HG03280 (cell line): Measurements from ENCODE around the gene NUP93.
"Not testable (repeated sequence)": the region's sequence is repeated elsewhere in the genome, so short reads cannot be mapped to it uniquely, and the experiment has no call there.

Source experiments
- ATAC-seq: cut with Tn5 transposase; IDR thresholded peaks from one replicate; pipeline ENCODE4 v1.9.1; 2021; ENCODE audit warnings: mild to moderate bottlenecking, moderate library complexity; ENCODE audit not compliant: unreplicated experiment

Gene NUP93

DNA sequence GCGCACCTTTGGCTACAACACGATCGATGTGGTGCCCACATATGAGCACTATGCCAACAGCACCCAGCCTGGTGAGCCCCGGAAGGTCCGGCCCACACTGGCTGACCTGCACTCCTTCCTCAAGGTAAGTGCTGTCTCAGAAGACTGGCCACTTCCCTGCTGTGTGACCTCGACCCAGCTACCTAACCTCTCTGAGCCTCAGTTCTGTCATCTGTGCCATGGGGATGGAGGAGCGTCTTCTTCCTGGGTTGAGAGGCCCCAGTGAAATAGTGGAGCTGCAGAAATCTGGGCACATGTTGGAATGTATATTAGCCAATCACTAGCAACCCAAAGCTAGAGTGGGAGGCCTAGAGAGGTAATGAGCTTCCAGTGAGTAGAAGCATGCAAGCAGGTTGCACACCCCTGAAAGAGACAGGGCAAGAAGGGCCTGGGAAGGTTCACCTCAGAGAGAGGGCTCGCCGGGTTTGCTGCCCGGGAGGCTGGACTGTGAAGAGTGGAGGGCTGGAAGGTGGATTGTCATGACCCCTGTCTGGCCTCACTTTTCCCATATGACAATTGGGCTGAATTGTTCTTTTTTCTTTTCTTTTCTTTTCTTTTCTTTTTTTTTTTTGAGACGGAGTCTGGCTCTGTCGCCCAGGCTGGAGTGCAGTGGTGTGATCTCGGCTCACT lies 135.6 kb downstream of the NUP93 start:
- no peak for ATAC-seq

- ATAC-seq, result no peak
Measured at GRCh38 chr16:56866955-56867830, 137.3 kb downstream of the NUP93 start.

DNA sequence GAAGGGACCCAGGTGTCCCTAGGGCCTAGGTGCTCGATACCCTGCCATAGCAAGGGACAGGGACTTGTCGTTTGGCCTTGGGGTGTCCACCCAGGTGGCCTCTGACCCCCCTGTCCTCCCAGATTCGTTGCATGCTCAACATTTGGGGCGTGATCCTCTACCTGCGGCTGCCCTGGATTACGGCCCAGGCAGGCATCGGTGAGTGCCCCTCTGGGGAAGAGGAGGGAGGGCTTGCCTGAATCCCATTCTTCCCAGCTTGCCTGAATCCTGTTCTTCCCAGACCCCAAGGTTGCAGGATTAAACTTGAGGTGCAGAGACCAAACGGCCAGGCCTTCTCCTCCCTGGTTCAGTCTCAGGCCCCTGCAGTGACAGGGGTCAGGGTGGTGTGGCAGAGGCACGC lies 138.2 kb downstream of the NUP93 start:
- no peak for ATAC-seq

DNA sequence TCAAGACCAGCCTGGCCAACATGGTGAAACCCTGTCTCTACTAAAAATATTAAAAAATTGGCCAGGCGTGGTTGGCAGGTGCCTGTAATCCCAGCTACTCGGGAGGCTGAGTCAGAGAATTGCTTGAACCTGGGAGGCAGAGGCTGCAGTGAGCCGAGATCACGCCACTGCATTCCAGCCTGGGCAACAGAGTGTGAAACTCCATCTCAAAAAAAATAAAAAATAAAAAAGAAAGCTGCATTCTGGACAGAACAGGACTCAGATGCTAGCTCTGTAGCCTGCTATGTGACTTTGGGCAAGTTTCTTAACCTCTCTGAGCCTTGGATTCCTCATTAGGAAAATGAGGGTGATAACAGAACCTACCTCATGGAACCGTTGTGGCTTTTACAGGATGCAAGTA lies 138.8 kb downstream of the NUP93 start:
- not testable (repeated sequence) for ATAC-seq

DNA sequence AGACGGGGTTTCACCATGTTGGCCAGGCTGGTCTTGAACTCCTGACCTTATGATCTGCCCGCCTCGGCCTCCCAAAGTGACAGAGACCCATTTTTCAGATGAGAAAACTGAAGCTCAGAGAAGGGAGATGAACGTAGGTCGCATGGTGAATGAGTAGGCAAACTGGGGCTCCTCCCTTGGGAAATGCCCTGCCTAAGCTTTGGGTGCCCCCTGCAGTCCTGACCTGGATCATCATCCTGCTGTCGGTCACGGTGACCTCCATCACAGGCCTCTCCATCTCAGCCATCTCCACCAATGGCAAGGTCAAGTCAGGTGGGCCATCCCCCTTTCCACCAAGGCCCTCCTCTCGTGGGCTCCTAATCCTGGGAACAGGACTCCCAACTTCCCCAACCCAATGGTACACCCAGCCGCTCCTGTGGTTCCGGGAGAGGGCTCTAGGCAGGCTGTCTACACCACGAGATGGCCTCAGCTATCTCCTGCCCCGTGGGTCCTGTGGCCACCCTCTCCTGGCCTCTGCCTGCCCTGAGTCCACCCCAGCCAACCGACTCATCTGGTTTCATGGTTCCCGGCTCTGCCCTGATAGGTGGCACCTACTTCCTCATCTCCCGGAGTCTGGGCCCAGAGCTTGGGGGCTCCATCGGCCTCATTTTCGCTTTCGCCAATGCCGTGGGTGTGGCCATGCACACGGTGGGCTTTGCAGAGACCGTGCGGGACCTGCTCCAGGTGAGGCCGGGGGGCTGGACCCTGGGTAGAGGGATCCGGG lies 139.8 kb downstream of the NUP93 start:
- ATAC-seq, result no peak

GRCh38 chr16:56870276-56870888 lies 140.5 kb downstream of the NUP93 start:
- no peak for ATAC-seq

GRCh38 chr16:56871172-56871593 lies 141.3 kb downstream of the NUP93 start:
- peak; percentile 43 for ATAC-seq

DNA sequence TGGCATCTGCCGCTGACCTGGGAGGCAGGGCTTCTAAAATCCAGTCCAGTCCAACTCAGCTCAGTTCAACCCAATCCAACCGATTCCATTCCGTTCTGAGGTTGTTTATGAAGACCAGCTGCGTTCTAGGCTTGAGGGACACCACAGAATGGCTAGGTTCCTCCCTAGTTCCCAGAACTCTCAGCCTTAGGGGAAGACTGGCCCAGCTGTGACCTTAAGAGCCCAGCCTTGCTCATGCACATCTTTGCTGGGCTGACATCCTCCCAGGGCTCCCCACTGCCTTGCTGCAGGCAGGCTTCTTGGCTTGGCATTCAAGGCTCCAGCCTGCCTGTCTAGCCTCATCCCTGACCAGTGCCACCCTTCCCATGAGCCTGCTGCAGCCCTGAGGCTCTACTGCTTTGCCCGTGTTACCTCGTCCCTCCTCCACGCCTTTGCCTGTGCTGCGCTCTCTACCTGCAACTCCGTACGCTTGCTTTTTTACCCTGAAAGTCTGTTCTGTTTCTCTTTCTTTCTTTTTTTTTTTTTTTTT lies 143.0 kb downstream of the NUP93 start:
- no peak for ATAC-seq

- ATAC-seq, result no peak
Measured at GRCh38 chr16:56874800-56875199, 144.9 kb downstream of the NUP93 start.

- ATAC-seq, result no peak
Measured at GRCh38 chr16:56876048-56876447, 146.1 kb downstream of the NUP93 start.

- ATAC-seq, result no peak
Measured at GRCh38 chr16:56877486-56878182, 147.7 kb downstream of the NUP93 start.

DNA sequence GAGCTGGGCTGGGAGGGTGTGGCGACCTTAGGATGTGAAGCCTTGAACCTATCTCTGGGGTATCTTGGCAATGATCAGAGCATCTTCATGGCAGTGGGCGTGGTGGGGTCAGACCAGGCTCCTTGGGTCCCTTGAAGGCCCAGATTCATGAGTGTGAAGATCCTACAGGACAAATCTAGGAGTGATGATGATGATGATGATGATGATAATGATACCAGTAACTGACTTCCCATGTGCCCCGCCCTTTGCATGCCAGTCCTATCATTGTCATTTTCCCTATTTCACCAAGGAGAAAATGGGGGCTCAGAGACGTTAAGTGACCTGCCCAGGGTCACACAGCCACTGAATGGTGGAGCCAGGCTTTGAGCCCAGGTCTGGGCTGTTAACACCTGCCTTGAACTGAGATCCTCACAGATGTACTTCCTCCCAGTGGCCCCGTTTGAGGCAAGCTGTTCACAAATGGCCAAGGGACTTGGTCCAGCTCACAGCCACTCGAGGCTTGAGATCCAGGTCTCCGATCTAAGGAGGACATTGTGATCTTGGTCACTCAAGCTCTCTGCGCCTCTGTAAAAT lies 148.4 kb downstream of the NUP93 start:
- no peak for ATAC-seq

GRCh38 chr16:56879276-56879675 lies 149.3 kb downstream of the NUP93 start:
- no peak for ATAC-seq

- ATAC-seq, result no peak
Measured at GRCh38 chr16:56880176-56880575, 150.2 kb downstream of the NUP93 start.

DNA sequence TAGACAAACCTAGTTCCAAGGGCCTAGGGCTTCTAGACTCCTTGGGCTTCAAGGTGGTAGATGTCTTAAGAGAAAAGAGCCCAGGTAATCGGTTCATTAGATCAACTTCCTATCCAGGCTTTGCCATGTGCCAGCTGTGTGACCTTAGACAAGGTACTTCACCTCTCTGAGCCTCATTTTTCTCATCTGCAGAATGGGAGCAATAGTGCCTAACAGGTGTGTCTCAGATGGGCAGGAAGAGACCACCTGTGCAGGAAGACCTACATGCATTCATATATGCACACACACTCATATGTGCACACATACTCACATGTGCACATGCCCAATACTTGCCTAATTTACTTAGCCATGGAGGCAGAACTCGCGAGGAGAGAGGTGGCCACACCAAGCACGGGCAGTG lies 150.8 kb downstream of the NUP93 start:
- no peak for ATAC-seq

DNA sequence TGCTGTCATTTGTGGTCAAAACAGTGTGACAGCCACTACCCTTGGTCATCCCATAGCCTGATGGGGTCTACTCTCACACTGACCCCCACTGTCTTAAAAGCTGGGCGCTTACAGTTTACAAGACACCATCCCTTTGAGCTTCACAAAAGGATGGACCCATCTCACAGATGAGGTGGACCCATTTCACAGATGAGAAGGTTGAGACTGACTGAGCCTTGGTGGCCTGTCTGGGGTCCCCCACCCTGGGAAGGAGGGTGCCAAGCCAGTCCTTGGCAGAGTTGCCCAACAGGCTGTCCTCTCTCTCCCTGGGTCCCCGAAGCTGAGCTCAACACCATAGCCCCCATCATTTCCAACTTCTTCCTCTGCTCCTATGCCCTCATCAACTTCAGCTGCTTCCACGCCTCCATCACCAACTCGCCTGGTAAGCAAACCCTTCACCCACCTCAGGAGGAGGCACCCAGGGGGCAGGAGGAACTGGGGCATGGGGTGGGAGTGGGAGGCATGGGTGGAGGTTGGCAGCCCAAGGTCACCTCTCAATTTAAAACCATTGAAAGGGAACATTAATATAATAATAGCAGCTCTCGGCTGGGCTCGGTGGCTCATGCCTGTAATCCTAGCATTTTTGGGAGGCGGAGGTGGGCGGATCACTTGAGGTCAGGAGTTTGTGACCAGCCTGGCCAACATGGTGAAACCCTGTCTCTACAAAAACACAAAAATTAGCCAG lies 152.3 kb downstream of the NUP93 start:
- no peak for ATAC-seq

DNA sequence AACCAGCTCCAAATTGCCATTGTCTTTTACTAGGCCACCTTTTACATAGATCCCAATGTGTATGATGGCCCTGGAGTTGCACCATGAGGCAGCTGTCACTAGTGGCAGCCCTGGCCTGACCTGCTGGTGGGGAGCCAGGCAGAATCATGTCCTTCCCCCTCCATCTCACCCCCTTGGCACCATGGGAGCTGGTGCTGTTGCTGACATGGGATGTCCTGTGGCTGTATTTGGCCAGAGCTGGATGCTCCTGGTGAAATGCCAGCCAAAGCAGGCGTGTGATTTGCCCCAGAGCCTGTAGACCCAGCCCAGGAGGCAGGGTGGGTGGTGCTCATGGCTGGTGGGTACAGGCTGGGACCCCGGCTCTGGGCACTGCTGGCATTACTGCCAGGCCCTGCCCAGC lies 153.7 kb downstream of the NUP93 start:
- ATAC-seq, result no peak

- ATAC-seq, result no peak
Measured at GRCh38 chr16:56884026-56884582, 154.2 kb downstream of the NUP93 start.

GRCh38 chr16:56884929-56885328 lies 155.0 kb downstream of the NUP93 start:
- not testable (repeated sequence) for ATAC-seq
